Vagina (tissue), 2 donors: ENCODE data around the gene SIGLEC1.

Experiments
- POLR2A ChIP-seq, 2 donors: fragments of 450-650 bp; IDR thresholded peaks; one replicate each; pipeline ENCODE4 v1.6.1; 2017; ENCODE audit warnings: antibody characterized with exemption in 2 of 2, mild to moderate bottlenecking in 2 of 2, moderate library complexity in 2 of 2
- TF ChIP-seq, protein P1 (sequence below), 3 experiments: fragments of 450-650 bp in 2 of 3; fragments of 200-600 bp in 1 of 3; sonication (generic) in 1 of 3; IDR thresholded peaks; one replicate each; pipeline ENCODE4 v1.5.1; 2017 to 2019; ENCODE audit warnings: antibody characterized with exemption in 3 of 3, mild to moderate bottlenecking in 2 of 3, moderate library complexity in 2 of 3

DNA sequence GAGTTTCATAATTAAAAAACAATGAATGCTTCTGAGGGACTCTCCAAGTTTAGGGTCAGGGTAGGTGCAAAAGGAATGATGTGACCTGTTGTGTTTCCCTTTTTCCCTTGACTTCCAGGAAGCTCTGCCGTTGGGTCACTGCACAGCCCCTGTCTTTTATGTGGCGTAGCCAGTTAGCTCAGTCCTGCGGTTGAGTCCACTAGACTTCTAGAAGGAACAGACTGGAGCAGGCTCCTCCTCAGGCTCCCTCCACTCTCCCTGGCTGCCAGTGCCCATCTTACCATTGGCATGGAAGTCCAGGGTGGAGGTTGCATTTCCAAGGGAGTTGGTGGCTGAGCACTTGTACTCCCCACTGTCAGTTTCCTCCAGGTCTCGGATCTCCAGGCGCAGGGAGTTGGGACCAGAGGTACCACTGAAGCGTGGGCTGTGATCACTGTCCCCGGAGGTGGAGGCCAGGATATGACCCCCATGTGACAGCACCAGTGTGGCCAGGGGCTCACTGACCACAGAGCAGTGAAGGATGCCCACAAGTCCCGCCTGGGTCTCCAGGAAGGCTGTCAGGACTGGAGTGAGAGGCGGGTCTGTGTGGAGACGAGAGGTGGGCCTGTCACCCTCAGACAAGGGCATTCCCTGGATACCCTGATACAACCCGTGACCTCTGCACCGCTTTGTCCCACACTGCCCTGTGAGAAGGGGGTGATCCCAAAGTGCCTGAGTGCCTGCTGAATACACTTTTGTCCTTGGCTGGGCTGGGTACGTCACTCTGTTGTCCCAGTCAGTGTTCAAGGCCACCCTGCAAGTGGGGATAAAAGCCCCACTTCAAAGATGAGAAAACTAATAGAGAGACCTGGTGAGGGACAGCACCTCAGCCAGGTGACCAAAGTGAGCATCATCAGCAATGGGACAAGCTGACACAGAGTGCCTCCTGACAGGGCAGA, 11.1 kb downstream of the SIGLEC1 start:
- TF ChIP-seq, protein P1, sequence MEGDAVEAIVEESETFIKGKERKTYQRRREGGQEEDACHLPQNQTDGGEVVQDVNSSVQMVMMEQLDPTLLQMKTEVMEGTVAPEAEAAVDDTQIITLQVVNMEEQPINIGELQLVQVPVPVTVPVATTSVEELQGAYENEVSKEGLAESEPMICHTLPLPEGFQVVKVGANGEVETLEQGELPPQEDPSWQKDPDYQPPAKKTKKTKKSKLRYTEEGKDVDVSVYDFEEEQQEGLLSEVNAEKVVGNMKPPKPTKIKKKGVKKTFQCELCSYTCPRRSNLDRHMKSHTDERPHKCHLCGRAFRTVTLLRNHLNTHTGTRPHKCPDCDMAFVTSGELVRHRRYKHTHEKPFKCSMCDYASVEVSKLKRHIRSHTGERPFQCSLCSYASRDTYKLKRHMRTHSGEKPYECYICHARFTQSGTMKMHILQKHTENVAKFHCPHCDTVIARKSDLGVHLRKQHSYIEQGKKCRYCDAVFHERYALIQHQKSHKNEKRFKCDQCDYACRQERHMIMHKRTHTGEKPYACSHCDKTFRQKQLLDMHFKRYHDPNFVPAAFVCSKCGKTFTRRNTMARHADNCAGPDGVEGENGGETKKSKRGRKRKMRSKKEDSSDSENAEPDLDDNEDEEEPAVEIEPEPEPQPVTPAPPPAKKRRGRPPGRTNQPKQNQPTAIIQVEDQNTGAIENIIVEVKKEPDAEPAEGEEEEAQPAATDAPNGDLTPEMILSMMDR (IDR thresholded peaks at IDR 0.05) = no peak
- TF ChIP-seq POLR2A (IDR thresholded peaks at IDR 0.05) = no peak
